ENCODE data around the gene LDHAL6B. TPM values are rescaled to one million over a fixed set of nuclear protein-coding genes. Genes with fewer than 3 reads are reported as not detected.

Gene LDHAL6B
- total and polyA plus RNA-seq, 2 of the 8 experiments (the other 6 are each of a cell fraction or from before 2014, with no cell fraction given), result not detected

DNA sequence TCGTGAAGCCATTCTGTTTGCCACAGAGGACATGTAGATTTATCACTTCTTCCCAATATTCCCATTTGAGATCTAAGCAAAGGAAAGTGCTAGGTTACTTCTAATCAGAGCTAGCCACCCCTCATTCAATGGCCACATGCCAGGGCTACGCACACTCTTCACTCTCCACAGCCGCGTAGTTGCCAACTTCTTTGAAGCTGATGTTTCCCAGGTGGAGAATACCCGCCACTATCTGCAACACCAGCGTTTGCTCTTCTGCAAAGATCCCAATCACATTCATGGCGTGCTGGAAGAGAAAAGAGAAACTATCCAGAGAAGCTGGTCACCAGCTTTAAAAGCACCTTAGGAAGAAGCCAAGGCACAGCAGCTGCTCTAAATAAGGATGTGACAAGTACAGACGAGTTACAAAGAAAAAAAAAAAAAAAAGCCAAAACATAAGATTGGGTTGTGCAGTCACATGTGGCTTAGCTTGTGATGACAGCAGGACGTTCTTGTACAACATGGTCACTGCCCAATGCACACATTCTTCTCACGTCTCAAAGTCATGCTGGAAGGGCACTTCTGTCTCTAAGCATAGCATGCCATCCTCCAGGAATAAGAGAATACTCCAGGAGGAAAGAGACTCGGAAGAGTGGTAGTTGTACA, 16.4 kb downstream of the LDHAL6B start:
- DNase-seq (ENCODE audit: low read depth in 1 of 2, low spot score in 2 of 2) (no peak), FAIRE-seq (no peak)
- Histone ChIP-seq H3K79me1 (ENCODE audit: low read depth, low read length) (no peaks in the 10 kb centered on the region; the same call in 1 of the 2 replicates), H3K18ac (ENCODE audit: extremely low read depth, low read length) (no peak overlapping the region), H3K27me3 (replicated peaks in 1 of 4; ENCODE audit: control insufficient read depth in 3 of 4, extremely low read depth in 1 of 4, insufficient read depth in 3 of 4, low read length in 3 of 4) (no peaks in the 10 kb centered on the region), H3K4me2 (ENCODE audit: insufficient read depth in 1 of 2, low read depth in 2 of 2, low read length in 2 of 2) (no peak overlapping the region), H4K20me1 (replicated peaks in 1 of 2; ENCODE audit: control insufficient read depth in 1 of 2, insufficient read depth in 2 of 2, low read length in 2 of 2) (no peaks in the 10 kb centered on the region), H2BK12ac (ENCODE audit: low read depth, low read length) (no peak overlapping the region), H3K9ac (replicated peaks in 1 of 4; ENCODE audit: extremely low read depth in 1 of 4, low read depth in 3 of 4, low read length in 3 of 4) (no peak overlapping the region), H3K27ac (ENCODE audit: low read depth, low read length) (no peak overlapping the region), H2BK20ac (ENCODE audit: low read length) (no peak overlapping the region), H4K91ac (replicated peaks; ENCODE audit: insufficient read length, low read length) (no peak overlapping the region), H2BK120ac (replicated peaks; ENCODE audit: low read depth, low read length) (no peak overlapping the region), H4K5ac (ENCODE audit: insufficient read length, low read depth, low read length) (no peak overlapping the region), H3K36me3 (ENCODE audit: control insufficient read depth in 2 of 4, insufficient read depth in 4 of 4, low read length in 3 of 4) (peaks cover 2 to 43% (median 14%) of the 10 kb centered on the region in 4 experiments; a peak in 6 of 8 replicates), H3K56ac (replicated peaks; ENCODE audit: insufficient read length, low read depth, low read length) (no peak overlapping the region), H2AK5ac (ENCODE audit: low read depth, low read length) (no peak overlapping the region), H4K8ac (ENCODE audit: extremely low read depth, insufficient read depth, low read length) (no peak overlapping the region), H3K23me2 (ENCODE audit: low read depth, low read length) (no peaks in the 10 kb centered on the region), H3K4ac (replicated peaks; ENCODE audit: insufficient read length, low read depth, low read length) (no peak overlapping the region), H2BK5ac (ENCODE audit: low read depth, low read length) (no peak overlapping the region), H3K9me3 (ENCODE audit: insufficient read depth in 2 of 2, low read depth in 1 of 2, low read length in 1 of 2) (no peaks in the 10 kb centered on the region), H3K14ac (ENCODE audit: insufficient read length) (no peak overlapping the region), H3K23ac (ENCODE audit: insufficient read length) (no peak overlapping the region), H3K79me2 (ENCODE audit: control insufficient read depth in 1 of 2, insufficient read depth in 2 of 2, low read length in 2 of 2) (no peaks in the 10 kb centered on the region), H2AFZ (ENCODE audit: low read length) (no peak overlapping the region), H3K4me3 (ENCODE audit: extremely low read depth in 1 of 4, insufficient read depth in 2 of 4, low read depth in 3 of 4, low read length in 4 of 4) (no peak overlapping the region), H3K4me1 (replicated peaks in 1 of 4; ENCODE audit: control insufficient read depth in 3 of 4, insufficient read depth in 4 of 4, low read length in 3 of 4) (no peaks in the 10 kb centered on the region), H2BK15ac (ENCODE audit: low read length) (no peak overlapping the region)
- CTCF ChIA-PET (ENCODE audit: partially characterized antibody), result interaction anchor here (0.6 to 2.8 kb wide), 4 partner anchors 17 to 1627 kb away, joined by 3 to 10 read pairs (median 3); no protein-coding TSS in a partner anchor
- 87% methylated on average over 10 of the region's 11 CpGs; no CpG with 5 or more reads in 1 of the 2 experiments for WGBS, 2 experiments (ENCODE audit: extremely low coverage in 1 of 2, insufficient coverage in 1 of 2, insufficient read length in 1 of 2, insufficient replicate concordance in 2 of 2, low coverage in 1 of 2, low lambda C conversion rate in 2 of 2, missing lambda C conversion rate in 1 of 2)
- POLR2A ChIA-PET (ENCODE audit: partially characterized antibody), result no interaction called here
- TF ChIP-seq RAD21 (IDR thresholded peaks at IDR 0.05 in 1 of 2, conservative IDR thresholded peaks at IDR 0.05 in 1 of 2; ENCODE audit: low read depth in 2 of 2, low read length in 2 of 2) (no peak), TCF12 (IDR thresholded peaks at IDR 0.05; ENCODE audit: low read depth, low read length) (no peak), CBX5 (IDR thresholded peaks at IDR 0.05; ENCODE audit: low read depth, low read length) (no peak), KDM5A (IDR thresholded peaks at IDR 0.05; ENCODE audit: low read length) (no peak), GABPA (IDR thresholded peaks at IDR 0.05; ENCODE audit: borderline replicate concordance, insufficient read depth, low read length) (no peak), SAP30 (IDR thresholded peaks at IDR 0.05; ENCODE audit: insufficient read depth, insufficient replicate concordance, low read length) (no peak), JUND (IDR thresholded peaks at IDR 0.05; ENCODE audit: low read length) (no peak), TAF1 (IDR thresholded peaks at IDR 0.05; ENCODE audit: low read depth, low read length) (no peak), TBP (IDR thresholded peaks at IDR 0.05; ENCODE audit: low read depth, low read length) (no peak), CHD2 (IDR thresholded peaks at IDR 0.05; ENCODE audit: low read length) (no peak)
- TF ChIP-seq, protein P1, sequence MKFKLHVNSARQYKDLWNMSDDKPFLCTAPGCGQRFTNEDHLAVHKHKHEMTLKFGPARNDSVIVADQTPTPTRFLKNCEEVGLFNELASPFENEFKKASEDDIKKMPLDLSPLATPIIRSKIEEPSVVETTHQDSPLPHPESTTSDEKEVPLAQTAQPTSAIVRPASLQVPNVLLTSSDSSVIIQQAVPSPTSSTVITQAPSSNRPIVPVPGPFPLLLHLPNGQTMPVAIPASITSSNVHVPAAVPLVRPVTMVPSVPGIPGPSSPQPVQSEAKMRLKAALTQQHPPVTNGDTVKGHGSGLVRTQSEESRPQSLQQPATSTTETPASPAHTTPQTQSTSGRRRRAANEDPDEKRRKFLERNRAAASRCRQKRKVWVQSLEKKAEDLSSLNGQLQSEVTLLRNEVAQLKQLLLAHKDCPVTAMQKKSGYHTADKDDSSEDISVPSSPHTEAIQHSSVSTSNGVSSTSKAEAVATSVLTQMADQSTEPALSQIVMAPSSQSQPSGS (IDR thresholded peaks at IDR 0.05; ENCODE audit: low read length), result no peak

Data from H1 (cell line).